GM21360 (cell line): ENCODE data around the gene PAQR4.

Experiments
- ATAC-seq: cut with Tn5 transposase; IDR thresholded peaks from one replicate; pipeline ENCODE4 v1.9.1; 2021; ENCODE audit warnings: mild to moderate bottlenecking, moderate library complexity; ENCODE audit not compliant: unreplicated experiment

Gene PAQR4

GRCh38 chr16:3003582-3004270 is 34.6 kb downstream of the PAQR4 start:
- ATAC-seq = peak; percentile 91

GRCh38 chr16:3004319-3004718 is 35.2 kb downstream of the PAQR4 start:
- peak; percentile 8 for ATAC-seq

GRCh38 chr16:3004781-3005284 is 35.7 kb downstream of the PAQR4 start:
- ATAC-seq = no peak

DNA sequence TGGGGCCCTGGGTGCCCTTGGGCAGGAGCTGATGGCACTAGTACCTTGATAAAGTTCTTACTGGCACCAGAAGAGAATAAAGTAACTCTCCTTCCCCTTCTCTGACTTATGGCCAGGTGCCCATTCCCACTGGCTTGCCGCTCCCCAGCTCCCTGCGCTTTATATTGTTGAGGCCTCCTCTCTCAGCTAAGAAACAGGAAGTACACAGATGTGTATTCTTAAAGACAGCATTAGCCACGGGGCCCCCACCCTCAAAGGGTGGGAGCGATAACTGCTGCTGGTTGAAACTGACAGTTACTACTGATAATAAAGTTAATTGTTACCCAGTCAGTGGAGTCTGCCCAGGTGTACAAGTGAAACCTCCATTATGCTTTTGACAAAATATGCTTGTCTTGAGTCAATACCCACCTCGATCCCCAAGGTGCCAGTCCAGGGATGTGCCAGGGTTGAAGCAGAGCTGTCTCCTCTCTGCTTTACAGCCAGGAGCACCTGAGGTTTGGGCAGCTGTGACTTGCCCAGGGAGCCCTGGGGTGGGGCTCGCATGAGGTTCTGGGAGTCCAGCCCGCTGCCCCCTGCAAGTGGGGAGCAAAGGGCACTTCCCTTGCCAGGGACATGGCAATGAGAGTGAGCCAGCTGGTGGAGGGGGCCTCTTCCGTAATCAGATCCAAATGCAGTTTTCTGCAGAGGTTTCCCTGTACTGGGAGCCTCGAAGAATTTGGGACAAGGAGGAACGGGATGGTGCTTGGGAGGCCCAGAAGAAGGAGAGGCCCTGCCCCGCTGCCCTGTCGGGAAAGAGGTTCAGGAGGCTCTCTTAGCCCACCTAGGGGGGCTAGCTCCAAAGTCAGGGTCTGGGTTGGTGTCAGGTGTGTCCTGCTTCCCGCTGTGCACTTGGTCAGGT is 38.2 kb downstream of the PAQR4 start:
- ATAC-seq = no peak

DNA sequence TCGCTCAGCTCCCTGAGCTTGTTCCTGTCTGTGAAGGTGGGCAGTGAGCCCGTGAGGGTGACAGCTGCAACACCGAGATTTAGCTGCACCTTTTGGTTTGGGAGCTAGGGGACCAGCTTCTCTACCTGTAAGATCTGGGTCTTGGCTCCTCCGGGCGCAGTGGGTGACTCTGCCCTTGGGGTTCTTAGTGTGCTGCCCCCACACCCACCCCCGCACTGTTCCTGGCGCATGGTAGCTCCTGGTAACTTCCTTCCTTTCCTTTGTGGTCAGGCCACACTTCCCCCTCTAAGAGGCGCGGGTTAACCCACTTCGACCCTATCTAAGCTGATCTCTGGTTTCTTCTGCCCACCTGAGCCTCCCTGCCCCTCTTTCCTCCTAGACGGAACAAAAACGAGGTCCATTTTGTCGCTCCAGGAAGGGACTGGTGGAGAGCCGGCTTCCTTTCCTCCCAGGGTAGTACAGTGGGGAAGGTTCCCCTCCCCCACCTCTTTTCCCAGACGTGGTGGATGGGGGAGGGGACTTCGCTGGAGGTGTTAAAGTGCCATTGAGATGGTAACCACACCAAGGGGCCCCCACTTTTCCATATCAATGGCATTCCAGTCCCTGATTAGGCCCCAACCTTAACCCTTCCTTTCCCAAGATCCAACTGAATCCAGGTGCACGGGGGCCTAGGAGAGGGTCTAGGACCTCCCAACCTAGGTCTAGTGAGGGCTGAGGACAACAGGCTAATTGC is 39.0 kb downstream of the PAQR4 start:
- ATAC-seq = no peak

DNA sequence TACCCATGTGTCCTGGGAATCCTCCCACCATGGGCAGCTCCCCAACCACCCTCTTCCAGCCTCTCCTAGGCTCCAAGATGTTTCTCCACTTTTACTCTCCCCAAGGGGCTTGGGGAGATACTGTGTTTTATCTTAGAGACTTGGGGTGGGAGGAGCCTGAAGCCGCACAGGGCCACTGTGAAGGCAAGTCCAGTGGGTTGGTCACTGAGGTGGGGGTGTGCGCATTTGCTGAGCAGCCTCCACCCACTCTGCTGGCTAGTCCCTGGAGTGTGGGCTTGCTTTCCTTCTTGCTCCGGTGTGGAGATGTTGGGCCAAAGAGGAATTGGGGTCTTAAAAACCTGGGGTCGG is 39.5 kb downstream of the PAQR4 start:
- ATAC-seq = no peak

- ATAC-seq = no peak
Measured at GRCh38 chr16:3009568-3010390, 40.6 kb downstream of the PAQR4 start.

DNA sequence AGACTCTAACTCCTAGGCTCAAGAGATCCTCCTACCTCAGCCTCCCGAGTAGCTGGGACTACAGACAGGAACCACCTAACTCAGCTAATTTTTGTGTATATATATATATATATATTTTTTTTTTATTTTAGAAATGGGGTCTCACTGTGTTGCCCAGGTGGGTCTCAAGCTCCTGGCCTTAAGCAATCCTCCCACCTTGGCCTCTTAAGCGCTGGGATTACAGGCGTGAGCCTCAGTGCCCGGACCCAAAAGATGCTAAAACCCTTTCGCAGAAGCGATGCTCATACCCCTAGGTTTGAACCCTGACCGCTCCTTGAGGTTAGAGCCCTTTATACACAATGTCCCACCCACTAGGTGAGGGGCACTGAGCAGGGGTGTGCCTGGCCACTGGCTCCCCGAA is 41.4 kb downstream of the PAQR4 start:
- no peak for ATAC-seq

GRCh38 chr16:3012246-3012645 is 43.1 kb downstream of the PAQR4 start:
- no peak for ATAC-seq

GRCh38 chr16:3012828-3013420 is 43.8 kb downstream of the PAQR4 start, which contains the start of gene CLDN9:
TSS of gene CLDN9 (plus strand) at chr16:3012923. CDS start at chr16:3013363, 440 bp downstream.
- no peak for ATAC-seq

DNA sequence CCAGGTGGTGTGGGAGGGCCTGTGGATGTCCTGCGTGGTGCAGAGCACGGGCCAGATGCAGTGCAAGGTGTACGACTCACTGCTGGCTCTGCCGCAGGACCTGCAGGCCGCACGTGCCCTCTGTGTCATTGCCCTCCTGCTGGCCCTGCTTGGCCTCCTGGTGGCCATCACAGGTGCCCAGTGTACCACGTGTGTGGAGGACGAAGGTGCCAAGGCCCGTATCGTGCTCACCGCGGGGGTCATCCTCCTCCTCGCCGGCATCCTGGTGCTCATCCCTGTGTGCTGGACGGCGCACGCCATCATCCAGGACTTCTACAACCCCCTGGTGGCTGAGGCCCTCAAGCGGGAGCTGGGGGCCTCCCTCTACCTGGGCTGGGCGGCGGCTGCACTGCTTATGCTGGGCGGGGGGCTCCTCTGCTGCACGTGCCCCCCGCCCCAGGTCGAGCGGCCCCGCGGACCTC is 44.4 kb downstream of the PAQR4 start:
- ATAC-seq = no peak

GRCh38 chr16:3013998-3014690 is 45.0 kb downstream of the PAQR4 start:
- ATAC-seq = no peak

- ATAC-seq = no peak
Measured at GRCh38 chr16:3014971-3015370, 45.8 kb downstream of the PAQR4 start.

DNA sequence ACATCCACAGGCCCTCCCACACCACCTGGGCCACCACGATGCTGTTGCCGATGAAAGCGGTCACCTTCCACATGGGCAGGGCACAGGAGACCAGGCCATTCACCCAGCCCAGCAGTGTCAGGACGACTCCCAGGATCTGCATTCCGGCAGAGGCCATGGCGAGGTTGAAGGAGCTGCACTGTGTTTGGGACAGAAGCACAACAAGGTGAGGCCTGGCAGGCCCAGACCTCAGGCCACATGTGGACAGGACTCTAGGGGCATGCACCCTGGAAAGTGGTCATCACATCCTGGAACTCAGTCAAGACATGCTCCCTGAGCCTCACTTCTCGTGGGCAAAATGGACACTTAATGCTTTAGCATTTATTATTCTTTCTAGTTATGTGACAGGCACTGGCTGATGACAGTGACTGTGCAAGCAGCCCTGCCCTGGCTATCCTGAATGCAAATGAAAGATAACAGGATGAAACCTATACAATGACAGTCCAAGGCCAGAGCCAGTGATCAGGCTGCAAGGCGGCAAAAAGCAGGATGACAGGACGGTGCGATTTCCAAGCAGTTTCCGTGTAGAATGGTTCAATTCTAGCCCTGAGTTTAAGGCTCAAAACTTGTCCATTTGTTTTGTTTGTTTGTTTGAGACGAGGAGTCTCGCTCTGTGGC is 46.8 kb downstream of the PAQR4 start:
- ATAC-seq = no peak

GRCh38 chr16:3017344-3017743 is 48.2 kb downstream of the PAQR4 start:
- no peak for ATAC-seq

DNA sequence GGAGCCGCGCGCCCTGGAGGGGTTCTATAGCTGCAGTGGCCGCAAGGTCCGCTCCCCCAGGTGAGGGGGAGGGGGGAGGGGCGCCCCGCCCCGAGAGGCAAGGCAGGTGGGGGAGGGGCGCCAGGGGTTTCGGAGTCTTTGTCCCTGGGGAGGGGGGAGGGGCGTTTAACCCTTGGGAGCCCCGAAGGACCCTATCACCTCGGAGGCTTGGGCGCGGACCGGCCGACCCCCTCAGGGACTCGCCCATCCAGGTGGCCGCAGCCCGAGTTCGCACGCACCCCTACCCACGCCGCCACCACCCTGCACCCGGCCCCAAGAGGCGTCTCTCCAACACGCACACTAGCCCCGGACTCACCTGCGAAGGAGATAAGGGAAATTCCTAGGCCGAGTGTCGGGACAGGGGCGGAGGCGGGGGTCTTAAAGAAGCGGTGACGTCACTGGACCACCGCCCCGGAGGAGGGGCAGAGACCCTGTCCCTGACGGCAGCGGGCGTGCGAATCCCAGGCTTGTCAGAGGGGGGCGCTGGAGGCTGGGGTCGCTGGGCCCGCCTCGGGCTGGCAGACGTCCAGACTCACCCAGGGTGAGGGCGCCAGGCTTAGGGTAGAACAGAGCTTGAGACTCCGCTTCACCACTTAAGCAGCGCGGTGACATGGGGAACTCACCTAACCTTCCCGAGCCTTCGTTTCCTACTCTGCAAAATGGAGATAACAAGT is 48.8 kb downstream of the PAQR4 start, which contains the start of gene CLDN6:
Gene CLDN6 (minus strand): TSS at position 390 of the 713 bp plus-strand sequence. CDS start 2,162 bp downstream, outside the sequence.
- ATAC-seq = no peak

DNA sequence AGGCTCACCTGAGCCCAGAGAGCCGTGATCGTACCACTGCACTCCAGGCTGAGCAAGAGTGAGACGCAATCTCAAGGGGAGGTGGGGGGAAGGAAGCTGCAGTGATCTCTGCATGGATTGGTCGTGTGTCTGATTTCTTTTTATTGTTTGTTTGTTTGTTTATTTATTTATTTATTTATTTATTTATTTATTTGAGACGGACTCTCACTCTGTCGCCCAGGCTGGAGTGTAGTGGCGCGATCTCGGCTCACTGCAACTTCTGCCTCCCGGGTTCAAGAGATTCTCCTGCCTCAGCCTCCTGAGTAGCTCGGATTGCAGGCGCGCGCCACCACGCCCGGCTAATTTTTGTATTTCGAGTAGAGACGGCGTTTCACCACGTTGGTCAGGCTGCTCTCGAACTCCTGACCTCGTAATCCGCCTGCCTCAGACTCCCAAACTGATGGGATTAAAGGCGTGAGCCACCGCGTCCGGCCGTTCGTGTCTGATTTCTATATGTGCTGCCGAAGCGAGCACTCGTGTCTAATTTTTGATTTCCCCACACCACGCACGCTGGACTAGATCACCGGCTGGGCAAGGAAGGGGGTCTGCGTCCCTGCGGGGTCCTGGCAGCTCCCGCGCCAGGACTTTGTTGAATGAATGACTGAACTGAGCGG is 50.6 kb downstream of the PAQR4 start:
- no peak for ATAC-seq

DNA sequence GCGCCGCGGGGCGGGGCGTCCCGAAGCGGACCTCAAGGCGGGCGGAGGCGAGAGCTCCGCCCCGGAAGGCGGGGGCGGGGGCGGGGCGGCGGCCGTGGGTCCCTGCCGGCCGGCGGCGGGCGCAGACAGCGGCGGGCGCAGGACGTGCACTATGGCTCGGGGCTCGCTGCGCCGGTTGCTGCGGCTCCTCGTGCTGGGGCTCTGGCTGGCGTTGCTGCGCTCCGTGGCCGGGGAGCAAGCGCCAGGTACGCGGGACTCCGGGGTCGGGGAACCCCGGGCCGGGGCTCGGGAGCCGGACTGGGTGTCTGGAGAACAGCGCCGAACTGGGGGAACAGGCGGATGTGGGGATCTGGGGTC is 51.1 kb downstream of the PAQR4 start, which contains the start of gene TNFRSF12A:
Gene TNFRSF12A (plus strand): TSS at position 122 of the 357 bp plus-strand sequence. CDS start 30 bp downstream, at position 152.
- no peak for ATAC-seq
